Subcutaneous abdominal adipose tissue (tissue), 5 donors: Measurements from ENCODE around the gene FBXO48.

ENCODE experiments used
- H3K27ac ChIP-seq: one replicate; pipeline ENCODE4 v1.7.0; 2013; ENCODE audit warnings: low read depth, mild to moderate bottlenecking, inconsistent platforms, low read length, moderate library complexity
- H3K27me3 ChIP-seq, 5 donors: one replicate each; pipeline ENCODE4 v1.7.0; 2013; ENCODE audit warnings: low read length in 5 of 5, inconsistent platforms in 1 of 5; ENCODE audit not compliant: control insufficient read depth in 5 of 5, insufficient read depth in 4 of 5
- H3K36me3 ChIP-seq, 5 donors: one replicate each; pipeline ENCODE4 v1.7.0; 2013; ENCODE audit warnings: low read length in 5 of 5; ENCODE audit not compliant: control insufficient read depth in 5 of 5, insufficient read depth in 5 of 5
- H3K4me1 ChIP-seq, 5 donors: one replicate each; pipeline ENCODE4 v1.7.0; 2013; ENCODE audit warnings: low read length in 5 of 5, mild to moderate bottlenecking in 3 of 5, moderate library complexity in 1 of 5; ENCODE audit not compliant: control insufficient read depth in 5 of 5, insufficient read depth in 5 of 5
- H3K4me3 ChIP-seq, 5 donors: one replicate each; pipeline ENCODE4 v1.7.0; 2013; ENCODE audit warnings: low read length in 5 of 5, low read depth in 1 of 5
- H3K9ac ChIP-seq, 5 donors: one replicate each; pipeline ENCODE4 v1.7.0; 2013; ENCODE audit warnings: low read length in 5 of 5, mild to moderate bottlenecking in 4 of 5, moderate library complexity in 3 of 5
- H3K9me3 ChIP-seq, 5 donors: one replicate each; pipeline ENCODE4 v1.7.0; 2013; ENCODE audit warnings: low read length in 5 of 5; ENCODE audit not compliant: control insufficient read depth in 5 of 5
- donor health status: healthy.
- donor health status: healthy.
- donor health status: healthy.
- donor health status: healthy.
- donor health status: healthy.

Gene FBXO48

GRCh38 chr2:68416081-68416675, 50.9 kb downstream of the FBXO48 start:
- Histone ChIP-seq H3K9ac (no peak overlapping the region), H3K4me3 (no peak overlapping the region), H3K4me1 (peaks cover 4 to 68% (median 63%) of the 10 kb centered on the region in 5 donors), H3K36me3 (no peaks in the 10 kb centered on the region), H3K9me3 (no peaks in the 10 kb centered on the region), H3K27ac (peak overlapping the region; percentile 53), H3K27me3 (no peaks in the 10 kb centered on the region)

- H3K4me1 ChIP-seq, result peaks cover 4 to 68% (median 61%) of the 10 kb centered on the region in 5 donors
Measured at GRCh38 chr2:68415521-68415920, 51.6 kb downstream of the FBXO48 start.

DNA sequence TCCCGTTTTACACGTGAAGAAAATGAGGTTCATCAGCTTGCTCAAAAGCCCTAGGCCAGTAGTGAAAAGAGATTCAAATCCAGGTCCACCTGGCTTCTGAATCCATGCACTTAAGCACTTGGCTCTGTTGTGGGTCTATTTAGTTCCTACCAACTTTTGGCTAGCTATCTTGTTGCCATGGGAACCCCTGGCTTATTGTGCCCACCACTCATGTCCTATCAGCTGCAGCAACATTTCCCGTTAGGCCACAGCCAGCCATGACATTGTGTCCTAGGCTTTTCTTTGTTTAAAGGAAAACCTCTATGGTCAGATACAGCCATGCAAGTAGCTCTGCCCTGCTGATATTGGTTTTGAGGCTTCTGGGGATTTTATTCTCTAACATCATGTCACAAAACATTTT, 52.2 kb downstream of the FBXO48 start:
- H3K27ac ChIP-seq, result no peak overlapping the region

More at GRCh38 chr2:68415521-68415920, 51.6 kb downstream of the FBXO48 start:
- H3K27ac ChIP-seq, result no peak overlapping the region
- no peak overlapping the region for H3K4me3 ChIP-seq
- H3K36me3 ChIP-seq, result no peaks in the 10 kb centered on the region
- H3K9me3 ChIP-seq, result no peaks in the 10 kb centered on the region
- no peak overlapping the region for H3K9ac ChIP-seq
- no peaks in the 10 kb centered on the region for H3K27me3 ChIP-seq

GRCh38 chr2:68414452-68414851, 52.6 kb downstream of the FBXO48 start:
- no peaks in the 10 kb centered on the region for H3K27me3 ChIP-seq
- no peaks in the 10 kb centered on the region for H3K9me3 ChIP-seq
- no peak overlapping the region for H3K9ac ChIP-seq
- peak overlapping the region; percentile 76 for H3K27ac ChIP-seq
- H3K4me1 ChIP-seq, result peaks cover 4 to 59% (median 51%) of the 10 kb centered on the region in 5 donors
- H3K36me3 ChIP-seq, result no peaks in the 10 kb centered on the region
- H3K4me3 ChIP-seq, result no peak overlapping the region

More for the DNA sequence above, 52.2 kb downstream of the FBXO48 start:
- Histone ChIP-seq H3K36me3 (no peaks in the 10 kb centered on the region), H3K4me3 (no peak overlapping the region), H3K27me3 (no peaks in the 10 kb centered on the region), H3K9me3 (no peaks in the 10 kb centered on the region), H3K9ac (no peak overlapping the region), H3K4me1 (peaks cover 4 to 63% (median 55%) of the 10 kb centered on the region in 5 donors)

DNA sequence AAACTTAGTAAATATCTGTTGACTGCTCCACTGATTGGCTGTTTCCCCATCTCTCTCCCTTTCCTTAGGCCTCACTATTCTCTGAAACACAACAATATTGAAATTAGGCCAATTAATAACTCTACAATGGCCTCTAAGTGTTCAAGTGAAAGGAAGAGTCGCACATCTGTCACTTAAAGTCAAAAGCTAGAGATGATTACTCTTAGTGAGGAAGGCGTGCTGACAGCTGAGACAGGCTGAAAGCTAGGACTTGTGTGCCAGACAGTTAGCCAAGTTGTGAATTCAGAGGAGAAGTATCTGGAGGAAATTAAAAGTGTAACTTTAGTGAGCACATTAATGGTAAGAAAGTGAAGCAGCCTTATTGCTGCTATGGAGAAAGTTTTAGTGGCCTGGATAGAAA, 53.6 kb downstream of the FBXO48 start:
- peaks cover 2 to 49% (median 41%) of the 10 kb centered on the region in 5 donors for H3K4me1 ChIP-seq

GRCh38 chr2:68412127-68412819, 54.8 kb downstream of the FBXO48 start:
- peak overlapping the region; percentile 76 for H3K27ac ChIP-seq
- no peak overlapping the region for H3K4me3 ChIP-seq
- no peaks in the 10 kb centered on the region for H3K9me3 ChIP-seq
- no peaks in the 10 kb centered on the region for H3K27me3 ChIP-seq
- no peak overlapping the region for H3K9ac ChIP-seq
- peaks cover 2 to 37% (median 29%) of the 10 kb centered on the region in 5 donors for H3K4me1 ChIP-seq
- no peaks in the 10 kb centered on the region for H3K36me3 ChIP-seq

More for the DNA sequence above, 53.6 kb downstream of the FBXO48 start:
- Histone ChIP-seq H3K4me3 (no peak overlapping the region), H3K9me3 (no peaks in the 10 kb centered on the region), H3K9ac (no peak overlapping the region), H3K27me3 (no peaks in the 10 kb centered on the region), H3K27ac (peak overlapping the region; percentile 76), H3K36me3 (no peaks in the 10 kb centered on the region)

DNA sequence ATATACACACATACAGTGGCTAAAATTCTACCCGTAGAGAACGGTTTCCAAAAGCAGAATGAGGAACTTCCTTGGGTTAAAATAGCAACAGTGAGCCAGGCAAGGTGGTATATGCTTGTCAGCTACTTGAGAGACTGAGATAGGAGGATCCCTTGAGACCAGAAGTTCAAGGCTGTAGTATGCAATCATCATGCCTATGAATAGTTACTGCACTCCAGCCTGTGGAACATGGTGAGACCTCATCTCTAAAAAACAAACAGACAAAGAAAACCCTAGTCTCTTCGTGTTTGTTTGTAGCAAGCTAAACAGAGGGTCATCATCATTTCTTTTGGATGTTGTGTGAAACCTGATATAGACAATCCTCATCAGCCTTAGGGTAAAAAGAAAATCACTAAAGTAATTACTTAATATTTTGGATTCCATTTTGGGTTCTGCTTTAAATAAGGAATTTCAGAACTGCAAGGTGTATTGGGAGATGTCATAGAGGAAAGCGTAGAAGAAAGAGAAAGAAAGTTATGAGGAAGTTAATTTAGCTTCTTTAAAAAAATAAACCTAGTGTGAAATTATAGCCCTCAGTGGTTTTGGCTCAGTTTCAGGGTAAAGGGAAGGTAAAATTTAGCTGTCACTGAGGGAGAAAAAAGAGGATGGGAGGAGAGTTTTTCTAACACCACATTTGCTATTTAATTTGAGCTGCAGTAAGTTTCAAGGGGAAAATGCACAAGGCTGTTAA, 55.5 kb downstream of the FBXO48 start:
- H3K9me3 ChIP-seq, result no peaks in the 10 kb centered on the region
- H3K27me3 ChIP-seq, result no peaks in the 10 kb centered on the region
- peak overlapping the region; percentile 76 for H3K27ac ChIP-seq
- peak overlapping the region in 1 of 5 donors; percentile 22 for H3K4me3 ChIP-seq
- no peak overlapping the region for H3K9ac ChIP-seq
- peaks cover 2 to 33% (median 28%) of the 10 kb centered on the region in 5 donors for H3K4me1 ChIP-seq
- no peaks in the 10 kb centered on the region for H3K36me3 ChIP-seq
